ENCODE data around the gene AATF. TPM values are rescaled to one million over a fixed set of nuclear protein-coding genes. Genes with fewer than 3 reads are reported as not detected.

Gene AATF
- polyA plus RNA-seq, 1 donor = 33.4 TPM

- Histone ChIP-seq H3K36me3 (ENCODE audit: control insufficient read depth, insufficient read depth, low read length) (peaks cover 20% of the 10 kb centered on the region), H3K27me3 (ENCODE audit: control insufficient read depth, insufficient read depth, low read length) (no peaks in the 10 kb centered on the region), H3K27ac (ENCODE audit: low read length) (peak overlapping the region; percentile 92), H3K4me1 (ENCODE audit: control insufficient read depth, insufficient read depth, low read length) (peaks cover 74% of the 10 kb centered on the region), H3K9me3 (ENCODE audit: control insufficient read depth, low read depth, low read length) (no peaks in the 10 kb centered on the region), H3K4me3 (ENCODE audit: low read length) (no peak overlapping the region)
- peak in 1 of 2 donors; percentile 15 for DNase-seq
- WGBS (ENCODE audit: insufficient coverage, low lambda C conversion rate) = 20% methylated on average over 1 of the region's 11 CpGs
Measured at GRCh38 chr17:37088913-37089312, 140.2 kb downstream of the AATF start.

- peaks cover 24% of the 10 kb centered on the region for H3K36me3 ChIP-seq (ENCODE audit: control insufficient read depth, insufficient read depth, low read length)
- H3K27ac ChIP-seq (ENCODE audit: low read length) = peak overlapping the region; percentile 92
- H3K4me3 ChIP-seq (ENCODE audit: low read length) = no peak overlapping the region
- peaks cover 64% of the 10 kb centered on the region for H3K4me1 ChIP-seq (ENCODE audit: control insufficient read depth, insufficient read depth, low read length)
- WGBS (ENCODE audit: insufficient coverage, low lambda C conversion rate) = 75% methylated on average over 4 of the region's 7 CpGs
- no peaks in the 10 kb centered on the region for H3K27me3 ChIP-seq (ENCODE audit: control insufficient read depth, insufficient read depth, low read length)
- no peaks in the 10 kb centered on the region for H3K9me3 ChIP-seq (ENCODE audit: control insufficient read depth, low read depth, low read length)
- DNase-seq = peak in 1 of 2 donors; percentile 31
Measured at GRCh38 chr17:37089956-37090355, 141.2 kb downstream of the AATF start.

DNA sequence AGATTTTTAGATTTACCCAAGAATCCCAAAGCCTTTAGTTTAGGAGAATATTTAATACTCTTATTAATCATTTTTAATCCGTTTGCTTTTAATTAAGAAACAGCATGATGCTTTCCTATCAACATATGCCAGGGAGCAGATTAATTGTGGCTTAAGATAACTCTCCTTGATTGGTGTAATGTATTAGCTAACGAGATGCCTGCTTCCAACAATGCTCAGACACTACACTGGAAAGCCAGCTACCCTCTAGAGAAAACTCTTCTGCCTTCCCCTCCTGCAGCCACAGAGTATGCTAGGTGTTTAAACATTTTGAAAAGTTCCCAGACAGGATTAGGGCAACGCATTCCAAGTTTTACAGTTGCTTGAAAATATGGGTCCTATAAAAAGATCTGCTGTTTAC, 142.2 kb downstream of the AATF start:
- DNase-seq = no peak
- peaks cover 58% of the 10 kb centered on the region for H3K4me1 ChIP-seq (ENCODE audit: control insufficient read depth, insufficient read depth, low read length)
- peak overlapping the region; percentile 92 for H3K27ac ChIP-seq (ENCODE audit: low read length)
- H3K27me3 ChIP-seq (ENCODE audit: control insufficient read depth, insufficient read depth, low read length) = no peaks in the 10 kb centered on the region
- peaks cover 26% of the 10 kb centered on the region for H3K36me3 ChIP-seq (ENCODE audit: control insufficient read depth, insufficient read depth, low read length)
- no peaks in the 10 kb centered on the region for H3K9me3 ChIP-seq (ENCODE audit: control insufficient read depth, low read depth, low read length)
- WGBS (ENCODE audit: insufficient coverage, low lambda C conversion rate) = 14% methylated on average over 1 of the region's 3 CpGs
- no peak overlapping the region for H3K4me3 ChIP-seq (ENCODE audit: low read length)

DNA sequence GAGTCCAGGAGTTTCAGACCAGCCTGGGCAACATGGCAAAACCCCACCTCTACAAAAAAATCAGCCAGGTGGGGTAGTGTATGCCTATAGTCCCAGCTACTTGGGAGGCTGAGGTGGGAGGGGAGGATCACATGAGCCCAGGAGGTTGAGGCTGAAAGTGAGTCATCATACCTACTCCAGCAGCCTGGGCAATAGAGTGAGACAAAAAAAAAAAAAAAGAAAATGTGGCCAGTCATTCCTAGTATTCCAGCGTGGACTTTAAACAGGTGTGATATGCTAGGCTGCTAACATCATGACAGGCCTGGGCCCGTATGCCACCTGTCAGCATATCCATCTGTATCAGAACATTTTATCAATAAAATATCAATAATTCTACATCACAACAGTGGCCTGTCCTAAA, 143.3 kb downstream of the AATF start:
- peaks cover 27% of the 10 kb centered on the region for H3K36me3 ChIP-seq (ENCODE audit: control insufficient read depth, insufficient read depth, low read length)
- peaks cover 54% of the 10 kb centered on the region for H3K4me1 ChIP-seq (ENCODE audit: control insufficient read depth, insufficient read depth, low read length)
- no peaks in the 10 kb centered on the region for H3K9me3 ChIP-seq (ENCODE audit: control insufficient read depth, low read depth, low read length)
- H3K4me3 ChIP-seq (ENCODE audit: low read length) = no peak overlapping the region
- peak; percentile 88 to 95 for DNase-seq
- H3K27ac ChIP-seq (ENCODE audit: low read length) = peak overlapping the region; percentile 96
- no peaks in the 10 kb centered on the region for H3K27me3 ChIP-seq (ENCODE audit: control insufficient read depth, insufficient read depth, low read length)
- no CpG with 5 or more reads among the region's 2 CpGs for WGBS (ENCODE audit: insufficient coverage, low lambda C conversion rate)

DNA sequence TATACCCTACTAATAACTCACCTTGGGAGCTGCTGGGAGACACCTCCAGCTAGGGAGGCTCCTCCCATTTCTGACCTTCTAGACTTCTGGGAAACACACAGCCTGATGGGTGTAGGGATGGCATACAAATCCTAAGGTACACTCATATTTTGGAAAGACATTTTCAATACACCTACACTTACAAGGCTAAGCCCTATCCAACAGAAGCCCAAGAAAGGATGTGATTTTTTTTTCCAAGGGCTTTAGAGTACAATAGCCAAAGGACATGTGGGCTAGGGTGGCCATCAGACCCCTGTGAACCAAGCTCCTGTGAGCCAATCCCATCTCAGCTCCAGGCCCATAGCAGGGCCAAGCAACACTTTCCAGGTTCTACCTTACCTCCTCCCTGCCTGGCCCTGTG, 143.9 kb downstream of the AATF start:
- peaks cover 54% of the 10 kb centered on the region for H3K4me1 ChIP-seq (ENCODE audit: control insufficient read depth, insufficient read depth, low read length)
- H3K27me3 ChIP-seq (ENCODE audit: control insufficient read depth, insufficient read depth, low read length) = no peaks in the 10 kb centered on the region
- peaks cover 31% of the 10 kb centered on the region for H3K36me3 ChIP-seq (ENCODE audit: control insufficient read depth, insufficient read depth, low read length)
- H3K9me3 ChIP-seq (ENCODE audit: control insufficient read depth, low read depth, low read length) = no peaks in the 10 kb centered on the region
- H3K4me3 ChIP-seq (ENCODE audit: low read length) = no peak overlapping the region
- H3K27ac ChIP-seq (ENCODE audit: low read length) = peak overlapping the region; percentile 96
- DNase-seq = no peak

GRCh38 chr17:37094391-37094790, 145.6 kb downstream of the AATF start:
- no peak overlapping the region for H3K27ac ChIP-seq (ENCODE audit: low read length)
- no peak overlapping the region for H3K4me3 ChIP-seq (ENCODE audit: low read length)
- peaks cover 57% of the 10 kb centered on the region for H3K4me1 ChIP-seq (ENCODE audit: control insufficient read depth, insufficient read depth, low read length)
- H3K27me3 ChIP-seq (ENCODE audit: control insufficient read depth, insufficient read depth, low read length) = no peaks in the 10 kb centered on the region
- no CpG with 5 or more reads among the region's 4 CpGs for WGBS (ENCODE audit: insufficient coverage, low lambda C conversion rate)
- peaks cover 35% of the 10 kb centered on the region for H3K36me3 ChIP-seq (ENCODE audit: control insufficient read depth, insufficient read depth, low read length)
- no peak for DNase-seq
- no peaks in the 10 kb centered on the region for H3K9me3 ChIP-seq (ENCODE audit: control insufficient read depth, low read depth, low read length)

DNA sequence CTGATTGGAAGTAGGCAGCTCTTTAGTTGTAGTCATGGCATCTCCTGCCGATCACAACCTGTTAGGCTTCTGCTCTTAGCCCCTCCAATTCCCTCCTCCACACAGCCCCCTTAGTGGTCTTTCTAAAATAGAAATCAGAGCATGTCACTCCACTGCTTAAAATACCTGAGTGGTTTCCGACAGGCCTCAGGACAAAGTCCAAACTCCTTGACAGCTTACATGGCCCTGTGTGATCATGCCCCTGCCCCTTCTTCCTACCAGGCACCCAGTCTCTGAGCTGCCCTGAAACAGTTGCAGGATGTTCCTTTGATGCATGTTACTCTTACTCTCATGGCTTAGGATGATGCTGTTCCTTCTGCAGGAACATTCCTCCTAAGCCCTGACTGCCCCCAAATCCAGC, 147.3 kb downstream of the AATF start:
- Histone ChIP-seq H3K4me3 (ENCODE audit: low read length) (no peak overlapping the region), H3K9me3 (ENCODE audit: control insufficient read depth, low read depth, low read length) (no peaks in the 10 kb centered on the region), H3K27me3 (ENCODE audit: control insufficient read depth, insufficient read depth, low read length) (no peaks in the 10 kb centered on the region), H3K4me1 (ENCODE audit: control insufficient read depth, insufficient read depth, low read length) (peaks cover 42% of the 10 kb centered on the region), H3K27ac (ENCODE audit: low read length) (no peak overlapping the region), H3K36me3 (ENCODE audit: control insufficient read depth, insufficient read depth, low read length) (peaks cover 35% of the 10 kb centered on the region)
- no CpG with 5 or more reads among the region's 2 CpGs for WGBS (ENCODE audit: insufficient coverage, low lambda C conversion rate)
- DNase-seq = peak in 1 of 2 donors; percentile 70

DNA sequence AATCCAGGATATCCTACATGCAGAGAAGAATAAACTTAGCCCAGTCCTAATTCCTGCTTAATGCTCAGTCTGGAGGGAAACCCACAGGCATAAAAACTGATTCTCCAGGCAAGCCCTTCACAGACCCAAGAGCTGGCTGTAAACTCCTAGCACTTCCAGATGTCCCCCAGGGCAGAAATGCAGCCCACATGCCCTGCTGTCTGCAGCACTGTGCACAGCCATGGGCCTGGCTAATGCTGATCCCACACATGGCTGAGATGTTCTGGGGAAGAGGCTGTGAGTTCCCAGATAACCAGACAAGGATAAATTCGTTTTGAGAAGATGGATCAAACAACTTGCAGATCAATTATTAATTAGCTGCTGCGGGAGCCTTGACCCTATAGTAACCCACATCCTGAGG, 148.4 kb downstream of the AATF start:
- Histone ChIP-seq H3K27me3 (ENCODE audit: control insufficient read depth, insufficient read depth, low read length) (no peaks in the 10 kb centered on the region), H3K4me3 (ENCODE audit: low read length) (no peak overlapping the region), H3K27ac (ENCODE audit: low read length) (no peak overlapping the region), H3K9me3 (ENCODE audit: control insufficient read depth, low read depth, low read length) (no peaks in the 10 kb centered on the region), H3K36me3 (ENCODE audit: control insufficient read depth, insufficient read depth, low read length) (peaks cover 38% of the 10 kb centered on the region), H3K4me1 (ENCODE audit: control insufficient read depth, insufficient read depth, low read length) (peaks cover 33% of the 10 kb centered on the region)
- WGBS (ENCODE audit: insufficient coverage, low lambda C conversion rate) = no CpG with 5 or more reads among the region's 2 CpGs
- DNase-seq = no peak

- Histone ChIP-seq H3K36me3 (ENCODE audit: control insufficient read depth, insufficient read depth, low read length) (peaks cover 35% of the 10 kb centered on the region), H3K9me3 (ENCODE audit: control insufficient read depth, low read depth, low read length) (no peaks in the 10 kb centered on the region), H3K27me3 (ENCODE audit: control insufficient read depth, insufficient read depth, low read length) (no peaks in the 10 kb centered on the region), H3K4me1 (ENCODE audit: control insufficient read depth, insufficient read depth, low read length) (peaks cover 24% of the 10 kb centered on the region), H3K4me3 (ENCODE audit: low read length) (no peak overlapping the region), H3K27ac (ENCODE audit: low read length) (peak overlapping the region; percentile 71)
- WGBS (ENCODE audit: insufficient coverage, low lambda C conversion rate) = no CpG with 5 or more reads among the region's 5 CpGs
- no peak for DNase-seq
Measured at GRCh38 chr17:37098152-37098551, 149.4 kb downstream of the AATF start.

- Histone ChIP-seq H3K36me3 (ENCODE audit: control insufficient read depth, insufficient read depth, low read length) (peaks cover 41% of the 10 kb centered on the region), H3K9me3 (ENCODE audit: control insufficient read depth, low read depth, low read length) (no peaks in the 10 kb centered on the region), H3K27ac (ENCODE audit: low read length) (peak overlapping the region; percentile 71), H3K4me1 (ENCODE audit: control insufficient read depth, insufficient read depth, low read length) (peaks cover 20% of the 10 kb centered on the region), H3K27me3 (ENCODE audit: control insufficient read depth, insufficient read depth, low read length) (no peaks in the 10 kb centered on the region), H3K4me3 (ENCODE audit: low read length) (no peak overlapping the region)
- 57% methylated on average over 1 of the region's 9 CpGs for WGBS (ENCODE audit: insufficient coverage, low lambda C conversion rate)
- peak; percentile 48 to 76 for DNase-seq
Measured at GRCh38 chr17:37098910-37099664, 150.3 kb downstream of the AATF start.

DNA sequence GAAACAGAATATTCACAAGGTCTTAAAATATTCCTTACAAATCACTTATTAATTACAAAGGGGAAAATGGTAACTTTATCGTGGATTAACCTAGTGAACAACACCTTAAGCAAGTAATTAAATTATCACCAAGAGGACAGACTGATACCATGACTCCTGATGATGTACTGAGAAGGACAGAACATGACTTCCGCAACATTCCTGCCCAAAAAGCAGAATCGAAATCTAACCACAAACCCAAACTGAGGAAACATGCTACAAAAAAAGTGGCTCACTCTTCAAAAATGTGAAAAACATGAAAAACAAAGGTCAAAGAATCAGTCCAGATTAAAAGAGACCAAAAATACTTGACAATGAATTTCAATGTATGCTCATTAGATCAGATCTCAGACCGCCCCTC, 151.5 kb downstream of the AATF start:
- no peaks in the 10 kb centered on the region for H3K9me3 ChIP-seq (ENCODE audit: control insufficient read depth, low read depth, low read length)
- H3K36me3 ChIP-seq (ENCODE audit: control insufficient read depth, insufficient read depth, low read length) = peaks cover 34% of the 10 kb centered on the region
- H3K27ac ChIP-seq (ENCODE audit: low read length) = no peak overlapping the region
- H3K27me3 ChIP-seq (ENCODE audit: control insufficient read depth, insufficient read depth, low read length) = no peaks in the 10 kb centered on the region
- no peak overlapping the region for H3K4me3 ChIP-seq (ENCODE audit: low read length)
- H3K4me1 ChIP-seq (ENCODE audit: control insufficient read depth, insufficient read depth, low read length) = peaks cover 20% of the 10 kb centered on the region
- WGBS (ENCODE audit: insufficient coverage, low lambda C conversion rate) = 100% methylated on average over 3 of the region's 4 CpGs
- no peak for DNase-seq

Measured in large intestine (tissue), 3 donors.